WI38 (cell line): ENCODE measurements around the gene BACE2.

Experiments used
- H3K4me3 ChIP-seq: 2 replicates; pipeline ENCODE4 v1.5.1; 2011; ENCODE audit warnings: low read depth, mild to moderate bottlenecking, control low read depth, low read length
- TF ChIP-seq, protein P1 (sequence below): IDR thresholded peaks from 2 replicates; pipeline ENCODE4 v1.5.1; 2012; ENCODE audit warnings: low read depth, mild to moderate bottlenecking, control low read depth, low read length

Gene BACE2

DNA sequence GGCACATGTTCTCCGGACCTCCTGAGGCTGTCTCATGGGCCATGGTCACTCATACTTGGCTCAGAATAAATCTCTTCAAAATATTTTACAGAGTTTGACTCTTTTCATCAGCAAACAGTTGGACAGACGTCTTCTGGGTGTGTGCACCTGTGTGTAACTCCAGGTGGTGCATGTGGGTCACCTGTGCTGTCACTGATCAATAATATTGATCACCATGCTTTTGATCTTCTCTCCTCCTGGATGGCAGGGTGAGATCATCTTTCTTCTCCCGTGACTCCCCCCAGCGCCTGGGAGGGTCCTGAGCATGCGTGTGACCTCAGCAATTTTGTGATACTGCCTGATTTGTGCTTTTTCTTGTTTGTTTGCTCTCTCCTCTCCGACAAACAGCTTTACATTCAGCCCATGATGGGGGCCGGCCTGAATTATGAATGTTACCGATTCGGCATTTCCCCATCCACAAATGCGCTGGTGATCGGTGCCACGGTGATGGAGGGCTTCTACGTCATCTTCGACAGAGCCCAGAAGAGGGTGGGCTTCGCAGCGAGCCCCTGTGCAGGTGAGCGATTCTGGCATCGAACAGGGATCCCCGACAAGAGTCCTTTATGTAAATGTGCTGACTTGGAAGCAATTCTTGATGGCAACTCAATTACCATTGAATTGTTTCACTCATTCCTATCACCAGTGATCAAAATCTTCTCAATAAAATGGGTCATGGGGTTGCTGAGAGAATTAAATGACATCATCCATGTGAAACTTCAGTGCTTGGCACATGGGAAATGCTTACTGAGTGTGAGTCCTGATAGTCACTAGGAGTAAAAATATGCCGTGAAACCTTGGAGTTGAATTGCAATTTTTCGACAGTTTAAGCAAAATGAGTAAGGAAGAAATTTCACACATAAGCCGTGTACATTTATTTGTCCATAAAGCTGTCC, 89.1 kb downstream of the BACE2 start:
- TF ChIP-seq, protein P1, sequence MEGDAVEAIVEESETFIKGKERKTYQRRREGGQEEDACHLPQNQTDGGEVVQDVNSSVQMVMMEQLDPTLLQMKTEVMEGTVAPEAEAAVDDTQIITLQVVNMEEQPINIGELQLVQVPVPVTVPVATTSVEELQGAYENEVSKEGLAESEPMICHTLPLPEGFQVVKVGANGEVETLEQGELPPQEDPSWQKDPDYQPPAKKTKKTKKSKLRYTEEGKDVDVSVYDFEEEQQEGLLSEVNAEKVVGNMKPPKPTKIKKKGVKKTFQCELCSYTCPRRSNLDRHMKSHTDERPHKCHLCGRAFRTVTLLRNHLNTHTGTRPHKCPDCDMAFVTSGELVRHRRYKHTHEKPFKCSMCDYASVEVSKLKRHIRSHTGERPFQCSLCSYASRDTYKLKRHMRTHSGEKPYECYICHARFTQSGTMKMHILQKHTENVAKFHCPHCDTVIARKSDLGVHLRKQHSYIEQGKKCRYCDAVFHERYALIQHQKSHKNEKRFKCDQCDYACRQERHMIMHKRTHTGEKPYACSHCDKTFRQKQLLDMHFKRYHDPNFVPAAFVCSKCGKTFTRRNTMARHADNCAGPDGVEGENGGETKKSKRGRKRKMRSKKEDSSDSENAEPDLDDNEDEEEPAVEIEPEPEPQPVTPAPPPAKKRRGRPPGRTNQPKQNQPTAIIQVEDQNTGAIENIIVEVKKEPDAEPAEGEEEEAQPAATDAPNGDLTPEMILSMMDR: no peak
- no peak overlapping the region for H3K4me3 ChIP-seq

DNA sequence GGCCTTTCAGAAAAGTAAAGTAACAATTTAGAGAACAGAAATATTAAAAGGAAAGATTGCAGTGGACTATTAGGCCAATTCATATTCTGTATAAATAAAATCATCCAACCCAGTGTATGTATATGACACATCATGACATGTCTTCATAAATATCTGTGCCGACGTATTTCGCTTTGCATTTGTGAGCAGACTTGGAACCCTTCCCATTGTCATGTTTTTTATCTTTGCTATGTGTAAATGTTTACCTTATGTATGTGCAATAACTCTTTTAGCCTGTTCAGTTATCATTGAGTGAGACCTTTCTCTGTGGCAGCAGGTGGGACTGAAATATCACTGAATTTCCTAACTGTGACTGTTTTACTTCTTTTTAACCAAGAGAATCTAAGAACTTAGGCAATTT, 90.7 kb downstream of the BACE2 start:
- TF ChIP-seq, protein P1: no peak
- no peak overlapping the region for H3K4me3 ChIP-seq

DNA sequence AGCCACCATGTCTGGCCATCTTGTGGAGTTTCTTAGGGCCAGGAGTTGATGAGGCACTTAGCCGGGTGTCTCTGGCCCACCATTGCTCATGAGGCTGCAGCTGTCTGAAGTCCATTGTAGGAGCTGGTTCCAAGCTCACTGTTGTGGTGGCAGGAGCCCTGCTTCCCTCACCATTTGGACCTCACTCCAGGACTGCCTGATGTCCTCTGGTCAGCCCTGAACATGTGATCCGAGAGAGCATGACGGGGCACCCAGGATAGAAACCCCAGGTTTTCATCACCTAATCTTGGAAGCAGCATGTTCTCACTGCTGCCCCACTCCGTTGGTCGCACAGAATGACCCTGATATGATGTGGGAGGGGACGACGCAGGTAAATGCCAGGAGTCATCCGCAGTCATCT, 92.5 kb downstream of the BACE2 start:
- no peak overlapping the region for H3K4me3 ChIP-seq
- TF ChIP-seq, protein P1: no peak

DNA sequence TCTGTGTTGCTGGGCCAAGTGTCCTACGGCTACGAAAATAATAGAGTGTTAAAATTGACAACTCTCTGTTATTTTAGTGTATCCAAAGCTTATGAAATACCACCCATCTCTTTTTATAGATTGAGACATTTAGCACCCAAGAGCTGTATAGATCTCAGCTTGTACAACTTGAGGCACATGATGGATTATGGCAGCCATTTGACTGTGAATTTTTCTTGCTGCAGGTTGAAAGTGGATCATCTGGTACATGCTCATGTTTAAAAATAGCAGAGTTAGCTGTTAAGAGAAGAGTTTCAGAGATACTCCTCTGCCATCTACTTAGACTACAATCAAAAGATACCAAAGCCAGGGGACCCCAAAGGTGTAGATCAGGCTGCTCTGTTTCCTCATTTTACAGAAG, 99.4 kb downstream of the BACE2 start:
- no peak overlapping the region for H3K4me3 ChIP-seq
- TF ChIP-seq, protein P1: no peak

- H3K4me3 ChIP-seq: no peak overlapping the region
- TF ChIP-seq, protein P1: no peak
These were observed 101.6 kb downstream of the BACE2 start for GRCh38 chr21:41269535-41269934.

DNA sequence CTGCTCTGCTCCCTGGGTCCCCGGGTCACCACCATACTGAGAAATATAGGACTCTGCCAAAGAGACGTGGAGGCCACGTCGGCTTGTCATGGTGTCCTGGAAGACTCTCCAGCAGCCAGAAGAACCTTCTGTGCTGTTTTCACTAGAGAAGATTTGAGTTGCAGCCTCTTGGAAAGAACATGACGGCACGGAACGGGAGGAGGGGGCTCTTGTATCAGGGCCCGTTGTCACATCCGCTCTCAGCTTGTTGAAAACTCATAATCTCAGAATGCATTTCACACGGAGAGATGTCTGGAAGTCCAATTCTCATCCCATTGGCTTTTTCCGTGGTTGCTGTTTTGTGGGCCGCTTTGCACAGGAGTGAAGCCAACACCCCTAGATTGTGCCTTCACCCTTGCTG, 109.2 kb downstream of the BACE2 start:
- TF ChIP-seq, protein P1: no peak
- no peak overlapping the region for H3K4me3 ChIP-seq

DNA sequence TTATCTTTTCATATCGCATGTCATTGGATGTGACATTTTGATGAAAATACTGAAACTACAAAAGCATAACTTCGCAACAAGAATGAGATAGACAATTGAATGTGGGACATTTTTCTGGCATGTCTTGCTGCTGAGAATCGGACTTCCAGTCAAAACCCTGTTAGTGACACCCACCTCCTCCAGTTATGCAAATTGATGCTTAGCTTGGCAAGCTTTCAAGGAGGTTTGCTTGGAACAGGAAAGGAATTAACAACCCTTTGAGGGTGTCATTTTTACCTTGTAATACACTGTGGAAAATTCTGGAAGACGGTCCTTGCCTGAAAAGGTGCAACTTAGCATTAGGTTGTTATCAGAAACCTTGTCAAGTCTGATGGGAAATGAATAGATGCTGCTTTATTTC, 109.9 kb downstream of the BACE2 start:
- no peak overlapping the region for H3K4me3 ChIP-seq
- TF ChIP-seq, protein P1: no peak
